ENCODE measurements around the gene PLEKHO2.

DNA sequence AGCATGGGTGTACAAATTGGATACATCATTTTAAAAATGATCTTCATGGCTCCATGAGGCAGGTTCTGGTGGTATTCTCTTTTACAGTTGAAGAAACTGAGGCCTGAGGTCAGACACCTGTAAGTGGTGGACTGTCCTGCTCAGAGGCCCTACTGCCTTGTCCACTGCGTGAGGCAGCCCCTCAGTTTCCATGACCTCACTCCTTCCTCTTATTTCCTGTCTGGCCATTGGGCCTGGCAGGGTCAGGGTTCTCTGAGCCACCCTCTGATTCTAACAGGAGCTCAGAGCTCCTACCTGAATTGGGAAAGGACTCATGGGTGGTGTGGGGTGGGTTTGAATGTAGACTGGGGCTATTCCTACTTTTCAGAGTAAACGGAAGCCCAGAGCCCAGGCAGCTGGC, 17.5 kb downstream of the PLEKHO2 start:
- no peak for TF ChIP-seq POLR2A (IDR thresholded peaks at IDR 0.05; ENCODE audit: low read depth, low read length)
- TF ChIP-seq POLR2AphosphoS5 (IDR thresholded peaks at IDR 0.05; ENCODE audit: low read depth, low read length) = no peak
- TF ChIP-seq TAF1 (IDR thresholded peaks at IDR 0.05; ENCODE audit: low read depth, low read length) = no peak
- TF ChIP-seq SPI1 (IDR thresholded peaks at IDR 0.05; ENCODE audit: low read depth, low read length) = no peak
- TF ChIP-seq PAX5 (IDR thresholded peaks at IDR 0.05; ENCODE audit: insufficient read depth, low read length, severe bottlenecking) = no peak
- no peak for TF ChIP-seq POU2F2 (IDR thresholded peaks at IDR 0.05; ENCODE audit: low read depth, low read length)
